KOPT-K1 (cell line): Measurements from ENCODE around the gene WASF1.

Experiments
- H3K27ac ChIP-seq: fragments of 200-600 bp; sonication (generic); 2 replicates; pipeline ENCODE4 v1.5.1; 2016; ENCODE audit warnings: antibody characterized with exemption, mild to moderate bottlenecking, low read depth, low read length; ENCODE audit not compliant: poor library complexity, severe bottlenecking
- H3K36me3 ChIP-seq: fragments of 200-600 bp; sonication (generic); 2 replicates; pipeline ENCODE4 v1.5.1; 2017; ENCODE audit warnings: antibody characterized with exemption, mild to moderate bottlenecking, low read length, moderate library complexity; ENCODE audit not compliant: insufficient read depth
- H3K9me3 ChIP-seq: fragments of 200-600 bp; sonication (generic); 2 replicates; pipeline ENCODE4 v1.5.1; 2017; ENCODE audit warnings: antibody characterized with exemption, low read length, mild to moderate bottlenecking; ENCODE audit not compliant: insufficient read depth, poor library complexity, severe bottlenecking

WASF1 gene

DNA sequence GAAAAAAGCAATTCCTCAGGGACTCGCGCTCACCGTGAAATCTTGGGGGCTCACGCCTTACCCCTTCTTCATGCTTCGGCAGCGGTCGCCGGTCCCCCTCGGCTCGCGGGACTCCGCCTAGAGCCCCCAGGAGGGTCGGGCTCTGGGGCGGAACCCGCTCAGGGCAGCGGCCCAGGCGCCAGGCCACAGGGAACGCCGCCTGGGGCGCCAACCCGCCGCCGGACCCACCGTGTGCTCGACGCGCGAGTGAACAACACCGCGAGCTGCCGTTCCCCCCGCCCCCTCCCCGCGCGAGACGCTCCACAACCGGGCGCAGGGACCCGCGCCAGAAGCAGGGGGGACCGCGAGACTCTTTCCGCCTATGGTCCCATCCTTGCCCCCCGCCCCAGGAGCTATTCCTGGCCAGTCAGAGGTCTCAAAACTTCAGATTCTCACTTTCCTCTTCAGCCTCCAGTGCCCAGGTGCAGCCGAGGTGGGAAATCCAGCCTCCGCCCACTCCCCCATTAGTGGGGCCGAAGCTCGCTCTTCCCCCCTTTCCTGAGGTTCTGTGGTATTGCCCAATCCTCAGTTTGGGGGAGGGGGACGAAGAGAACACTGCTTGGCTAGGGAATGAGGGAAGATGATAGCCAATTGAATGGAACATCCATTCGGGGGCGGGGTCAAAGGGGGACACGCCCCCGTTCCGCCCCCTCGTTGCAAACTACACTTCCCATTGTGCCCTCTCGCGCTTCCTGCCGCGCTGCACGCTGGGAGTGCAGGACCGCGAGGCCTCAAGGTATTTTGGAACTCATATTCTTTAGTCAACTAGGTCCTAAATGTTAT is at the start of gene WASF1:
Gene WASF1, minus strand, starts transcription at position 265 of the 822 bp plus-strand sequence. CDS start 52,069 bp downstream, outside the sequence.
- Histone ChIP-seq H3K27ac (peak within 1 kb of the TSS; percentile 84), H3K36me3 (peaks cover 11% of the 10 kb centered on the region; the same call in 1 of the 2 replicates), H3K9me3 (no peaks in the 10 kb centered on the region)

GRCh38 chr6:110226261-110226660 is 46.8 kb upstream of the WASF1 start:
- no peak overlapping the region for H3K27ac ChIP-seq
- H3K9me3 ChIP-seq: no peaks in the 10 kb centered on the region
- peaks cover 80% of the 10 kb centered on the region for H3K36me3 ChIP-seq

DNA sequence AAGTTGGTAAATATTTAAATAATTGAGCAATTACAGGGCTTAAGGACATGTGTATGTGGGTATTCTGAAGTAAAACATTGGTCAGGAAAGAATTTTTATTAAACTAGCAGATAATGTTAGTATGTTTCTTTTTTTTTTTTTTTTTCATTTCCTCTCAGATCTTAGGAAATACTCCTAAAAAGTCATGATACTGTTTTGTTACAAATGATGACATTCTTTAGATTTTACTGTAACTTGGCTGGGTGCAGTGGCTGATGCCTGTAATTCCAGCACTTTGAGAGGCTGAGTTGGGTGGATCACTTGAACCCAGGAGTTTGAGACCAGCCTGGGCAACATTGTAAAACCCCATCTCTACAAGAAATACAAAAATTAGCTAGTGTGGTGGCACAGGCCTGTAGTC is 42.3 kb upstream of the WASF1 start:
- Histone ChIP-seq H3K36me3 (peaks cover 97% of the 10 kb centered on the region), H3K27ac (no peak overlapping the region), H3K9me3 (no peaks in the 10 kb centered on the region)

DNA sequence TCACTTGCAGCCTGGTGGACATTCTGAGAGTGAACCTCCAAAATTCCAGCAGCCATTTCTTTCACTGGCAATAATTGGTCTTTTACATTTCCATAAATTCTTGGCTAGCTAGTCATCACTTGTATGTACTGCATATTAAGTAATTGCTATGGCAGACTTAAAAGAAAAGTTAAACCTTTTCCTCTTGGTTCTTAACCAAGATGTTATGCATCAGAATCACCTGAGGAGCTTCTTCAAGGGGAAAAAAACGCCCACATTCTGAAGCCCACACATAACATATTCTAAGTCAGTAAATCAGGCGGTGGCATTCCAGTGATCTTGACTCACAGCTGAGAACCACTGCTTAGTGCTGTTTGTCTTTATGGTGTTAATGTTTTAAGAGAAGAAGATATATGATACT is 37.8 kb upstream of the WASF1 start:
- no peaks in the 10 kb centered on the region for H3K9me3 ChIP-seq
- peaks cover 98% of the 10 kb centered on the region for H3K36me3 ChIP-seq

GRCh38 chr6:110216140-110216539 is 36.7 kb upstream of the WASF1 start:
- H3K36me3 ChIP-seq: peaks cover 99% of the 10 kb centered on the region
- no peaks in the 10 kb centered on the region for H3K9me3 ChIP-seq
- H3K27ac ChIP-seq: no peak overlapping the region

More for the DNA sequence above, 37.8 kb upstream of the WASF1 start:
- H3K27ac ChIP-seq: no peak overlapping the region

DNA sequence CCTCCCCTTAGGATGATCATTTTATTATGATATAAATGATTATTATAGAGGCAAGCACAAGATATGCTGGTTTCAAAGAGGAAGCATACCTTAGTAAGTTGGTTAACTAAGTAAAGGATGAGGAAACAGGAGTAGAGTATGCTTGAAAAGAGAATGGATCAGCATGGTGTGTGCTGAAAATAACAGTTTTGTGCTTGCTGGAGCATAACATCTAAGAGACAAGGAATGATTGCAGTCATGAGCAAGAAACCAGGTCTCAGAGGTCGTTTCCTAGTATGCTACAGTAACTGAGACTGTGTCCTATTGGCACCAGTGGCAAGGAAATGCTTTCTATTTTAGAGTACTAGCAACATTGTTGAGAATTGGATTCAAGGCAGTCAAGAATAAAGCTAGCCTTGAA is 34.9 kb upstream of the WASF1 start:
- Histone ChIP-seq H3K36me3 (peaks cover 99% of the 10 kb centered on the region), H3K27ac (no peak overlapping the region), H3K9me3 (no peaks in the 10 kb centered on the region)

GRCh38 chr6:110211753-110212152 is 32.3 kb upstream of the WASF1 start:
- Histone ChIP-seq H3K9me3 (no peaks in the 10 kb centered on the region), H3K27ac (no peak overlapping the region), H3K36me3 (peaks cover 98% of the 10 kb centered on the region)

- Histone ChIP-seq H3K27ac (no peak overlapping the region), H3K36me3 (peaks cover 59% of the 10 kb centered on the region)
Observed at GRCh38 chr6:110207652-110208051, 28.2 kb upstream of the WASF1 start.

GRCh38 chr6:110201151-110201884 is 21.8 kb upstream of the WASF1 start:
- Histone ChIP-seq H3K36me3 (peaks cover 19% of the 10 kb centered on the region), H3K9me3 (no peaks in the 10 kb centered on the region), H3K27ac (no peak overlapping the region)

More at GRCh38 chr6:110207652-110208051, 28.2 kb upstream of the WASF1 start:
- H3K9me3 ChIP-seq: no peaks in the 10 kb centered on the region

GRCh38 chr6:110198561-110198960 is 19.1 kb upstream of the WASF1 start:
- Histone ChIP-seq H3K27ac (no peak overlapping the region), H3K36me3 (peaks cover 36% of the 10 kb centered on the region), H3K9me3 (no peaks in the 10 kb centered on the region)

DNA sequence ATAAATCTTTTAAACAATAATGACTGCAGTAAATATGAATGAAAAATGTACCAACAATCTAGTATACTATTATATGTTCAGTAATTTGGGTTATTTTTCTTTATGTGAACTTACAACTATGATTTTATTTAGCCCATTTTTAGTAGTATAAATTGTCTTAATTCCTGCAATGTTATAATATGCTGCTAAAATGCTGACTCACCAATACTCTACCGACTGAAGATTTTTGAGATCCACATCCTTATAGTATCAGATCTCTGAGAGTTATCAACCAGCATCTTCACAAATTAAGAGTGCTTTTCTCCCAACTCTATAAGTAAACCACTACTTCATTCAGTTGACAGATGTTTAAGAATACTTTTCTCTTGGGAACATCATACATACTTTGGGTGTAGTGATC is 17.4 kb upstream of the WASF1 start:
- Histone ChIP-seq H3K36me3 (peaks cover 37% of the 10 kb centered on the region), H3K27ac (no peak overlapping the region), H3K9me3 (no peaks in the 10 kb centered on the region)

DNA sequence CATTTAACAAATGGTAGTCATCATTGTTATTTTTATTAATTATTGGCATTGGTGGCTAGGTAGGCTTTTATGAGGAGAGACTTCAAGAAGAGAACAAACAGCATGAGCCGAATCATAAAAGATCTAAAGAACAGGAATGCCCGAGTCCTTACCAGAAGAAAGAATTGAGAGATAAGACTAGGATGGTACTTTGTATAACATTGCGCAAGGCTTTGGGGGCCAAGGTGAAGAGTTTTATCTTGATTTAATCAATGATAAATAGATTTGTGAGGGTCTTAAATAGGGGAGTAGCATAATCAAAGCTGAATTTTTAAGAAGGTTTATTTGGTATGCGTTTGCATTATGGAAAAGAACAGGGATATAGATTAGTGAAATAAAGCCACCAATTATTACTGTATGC is 16.2 kb upstream of the WASF1 start:
- Histone ChIP-seq H3K27ac (no peak overlapping the region), H3K9me3 (no peaks in the 10 kb centered on the region), H3K36me3 (peaks cover 37% of the 10 kb centered on the region)

DNA sequence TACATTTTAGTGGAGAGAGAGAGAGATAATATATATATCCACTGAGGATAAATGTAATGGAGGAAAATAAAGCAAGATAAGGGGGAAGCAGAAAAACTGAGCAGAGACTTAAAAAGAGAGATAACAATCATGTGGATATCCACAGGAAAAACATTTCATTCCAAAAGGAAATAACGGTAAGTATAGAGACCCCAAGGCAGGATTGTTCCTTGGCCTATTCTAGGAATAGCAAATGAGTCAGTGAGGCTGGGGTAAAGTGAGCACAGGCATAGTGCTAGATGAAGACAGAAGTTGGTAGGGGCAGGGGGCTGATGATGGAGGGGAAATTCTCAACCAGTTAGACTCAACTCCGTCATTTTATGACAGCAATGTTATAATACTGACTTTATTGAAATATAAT is 12.0 kb upstream of the WASF1 start:
- Histone ChIP-seq H3K36me3 (peaks cover 23% of the 10 kb centered on the region), H3K27ac (no peak overlapping the region), H3K9me3 (no peaks in the 10 kb centered on the region)

- H3K36me3 ChIP-seq: peaks cover 22% of the 10 kb centered on the region
- H3K9me3 ChIP-seq: no peaks in the 10 kb centered on the region
- peak overlapping the region; percentile 43 for H3K27ac ChIP-seq
Observed at GRCh38 chr6:110190726-110191125, 11.3 kb upstream of the WASF1 start.

- peaks cover 9% of the 10 kb centered on the region for H3K36me3 ChIP-seq
- no peaks in the 10 kb centered on the region for H3K9me3 ChIP-seq
- H3K27ac ChIP-seq: no peak overlapping the region
Observed at GRCh38 chr6:110188791-110189190, 9.3 kb upstream of the WASF1 start.
